ENCODE results near the gene NR1I2.

NR1I2 gene

GRCh38 chr3:119818937-119819336 is 37.0 kb downstream of the NR1I2 start:
- no peak overlapping the region for H3K4me3 Mint-ChIP-seq

GRCh38 chr3:119819806-119820205 is 37.9 kb downstream of the NR1I2 start:
- H3K9me3 Mint-ChIP-seq: no peaks in the 10 kb centered on the region
- no peak overlapping the region for H3K27ac Mint-ChIP-seq
- no peak overlapping the region for H3K4me3 Mint-ChIP-seq
- DNase-seq (ENCODE audit: low spot score): no peak
- peaks cover under 1% of the 10 kb centered on the region for H3K36me3 Mint-ChIP-seq (ENCODE audit: low read depth)
- no peaks in the 10 kb centered on the region for H3K27me3 Mint-ChIP-seq (ENCODE audit: low read depth)
- no peaks in the 10 kb centered on the region for H3K4me1 Mint-ChIP-seq (ENCODE audit: low read depth)

More at GRCh38 chr3:119818937-119819336, 37.0 kb downstream of the NR1I2 start:
- Mint-ChIP-seq H3K36me3 (ENCODE audit: low read depth) (no peaks in the 10 kb centered on the region), H3K27me3 (ENCODE audit: low read depth) (no peaks in the 10 kb centered on the region), H3K4me1 (ENCODE audit: low read depth) (no peaks in the 10 kb centered on the region), H3K27ac (no peak overlapping the region), H3K9me3 (no peaks in the 10 kb centered on the region)
- DNase-seq (ENCODE audit: low spot score): no peak

GRCh38 chr3:119825820-119826219 is 43.9 kb downstream of the NR1I2 start:
- H3K36me3 Mint-ChIP-seq (ENCODE audit: low read depth): peaks cover 6% of the 10 kb centered on the region

GRCh38 chr3:119826711-119827608 is 45.1 kb downstream of the NR1I2 start:
- DNase-seq (ENCODE audit: low spot score): no peak
- H3K9me3 Mint-ChIP-seq: no peaks in the 10 kb centered on the region
- peaks cover 6% of the 10 kb centered on the region for H3K36me3 Mint-ChIP-seq (ENCODE audit: low read depth)
- no peak overlapping the region for H3K27ac Mint-ChIP-seq
- no peak overlapping the region for H3K4me3 Mint-ChIP-seq
- H3K27me3 Mint-ChIP-seq (ENCODE audit: low read depth): no peaks in the 10 kb centered on the region
- H3K4me1 Mint-ChIP-seq (ENCODE audit: low read depth): no peaks in the 10 kb centered on the region

More at GRCh38 chr3:119825820-119826219, 43.9 kb downstream of the NR1I2 start:
- Mint-ChIP-seq H3K4me3 (no peak overlapping the region), H3K9me3 (no peaks in the 10 kb centered on the region), H3K27ac (no peak overlapping the region), H3K27me3 (ENCODE audit: low read depth) (no peaks in the 10 kb centered on the region), H3K4me1 (ENCODE audit: low read depth) (no peaks in the 10 kb centered on the region)
- no peak for DNase-seq (ENCODE audit: low spot score)

- DNase-seq (ENCODE audit: low spot score): no peak
- Mint-ChIP-seq H3K36me3 (ENCODE audit: low read depth) (peaks cover 8% of the 10 kb centered on the region), H3K4me1 (ENCODE audit: low read depth) (no peaks in the 10 kb centered on the region), H3K27ac (no peak overlapping the region), H3K27me3 (ENCODE audit: low read depth) (no peaks in the 10 kb centered on the region), H3K9me3 (no peaks in the 10 kb centered on the region), H3K4me3 (no peak overlapping the region)
These were observed 47.5 kb downstream of the NR1I2 start for GRCh38 chr3:119829420-119829819.

GRCh38 chr3:119831022-119831421 is 49.1 kb downstream of the NR1I2 start:
- H3K9me3 Mint-ChIP-seq: no peaks in the 10 kb centered on the region
- H3K27ac Mint-ChIP-seq: no peak overlapping the region
- H3K36me3 Mint-ChIP-seq (ENCODE audit: low read depth): peaks cover 3% of the 10 kb centered on the region
- peaks cover 8% of the 10 kb centered on the region for H3K4me1 Mint-ChIP-seq (ENCODE audit: low read depth)
- H3K27me3 Mint-ChIP-seq (ENCODE audit: low read depth): no peaks in the 10 kb centered on the region
- DNase-seq (ENCODE audit: low spot score): no peak
- no peak overlapping the region for H3K4me3 Mint-ChIP-seq

GRCh38 chr3:119831941-119832371 is 50.1 kb downstream of the NR1I2 start:
- Mint-ChIP-seq H3K4me1 (ENCODE audit: low read depth) (peaks cover 8% of the 10 kb centered on the region), H3K4me3 (no peak overlapping the region), H3K9me3 (no peaks in the 10 kb centered on the region), H3K27me3 (ENCODE audit: low read depth) (no peaks in the 10 kb centered on the region), H3K27ac (no peak overlapping the region), H3K36me3 (ENCODE audit: low read depth) (peaks cover 5% of the 10 kb centered on the region)
- DNase-seq (ENCODE audit: low spot score): no peak

- H3K9me3 Mint-ChIP-seq: no peaks in the 10 kb centered on the region
- no peak overlapping the region for H3K27ac Mint-ChIP-seq
- H3K27me3 Mint-ChIP-seq (ENCODE audit: low read depth): no peaks in the 10 kb centered on the region
- no peak for DNase-seq (ENCODE audit: low spot score)
- H3K4me1 Mint-ChIP-seq (ENCODE audit: low read depth): peaks cover 8% of the 10 kb centered on the region
- H3K4me3 Mint-ChIP-seq: no peak overlapping the region
- peaks cover 9% of the 10 kb centered on the region for H3K36me3 Mint-ChIP-seq (ENCODE audit: low read depth)
These were observed 53.0 kb downstream of the NR1I2 start for GRCh38 chr3:119834754-119835370.

- no peaks in the 10 kb centered on the region for H3K9me3 Mint-ChIP-seq
- H3K27me3 Mint-ChIP-seq (ENCODE audit: low read depth): no peaks in the 10 kb centered on the region
- no peak for DNase-seq (ENCODE audit: low spot score)
- H3K4me1 Mint-ChIP-seq (ENCODE audit: low read depth): peaks cover 8% of the 10 kb centered on the region
- H3K4me3 Mint-ChIP-seq: no peak overlapping the region
- H3K27ac Mint-ChIP-seq: no peak overlapping the region
- H3K36me3 Mint-ChIP-seq (ENCODE audit: low read depth): peaks cover 11% of the 10 kb centered on the region
These were observed 53.7 kb downstream of the NR1I2 start for GRCh38 chr3:119835556-119835955.

- no peak overlapping the region for H3K27ac Mint-ChIP-seq
- H3K27me3 Mint-ChIP-seq (ENCODE audit: low read depth): no peaks in the 10 kb centered on the region
- H3K9me3 Mint-ChIP-seq: peaks cover 11% of the 10 kb centered on the region
- peaks cover 43% of the 10 kb centered on the region for H3K36me3 Mint-ChIP-seq (ENCODE audit: low read depth)
- no peak for DNase-seq (ENCODE audit: low spot score)
- H3K4me3 Mint-ChIP-seq: no peak overlapping the region
- no peaks in the 10 kb centered on the region for H3K4me1 Mint-ChIP-seq (ENCODE audit: low read depth)
These were observed 60.0 kb downstream of the NR1I2 start for GRCh38 chr3:119841808-119842471.

GRCh38 chr3:119849126-119849525 is 67.2 kb downstream of the NR1I2 start:
- peaks cover 42% of the 10 kb centered on the region for H3K36me3 Mint-ChIP-seq (ENCODE audit: low read depth)
- H3K27me3 Mint-ChIP-seq (ENCODE audit: low read depth): no peaks in the 10 kb centered on the region
- H3K4me3 Mint-ChIP-seq: no peak overlapping the region
- no peaks in the 10 kb centered on the region for H3K4me1 Mint-ChIP-seq (ENCODE audit: low read depth)
- DNase-seq (ENCODE audit: low spot score): no peak
- no peak overlapping the region for H3K27ac Mint-ChIP-seq
- H3K9me3 Mint-ChIP-seq: peaks cover 9% of the 10 kb centered on the region

GRCh38 chr3:119856695-119857094 is 74.8 kb downstream of the NR1I2 start:
- no peak overlapping the region for H3K27ac Mint-ChIP-seq
- H3K4me1 Mint-ChIP-seq (ENCODE audit: low read depth): peaks cover 1% of the 10 kb centered on the region
- DNase-seq (ENCODE audit: low spot score): no peak
- no peaks in the 10 kb centered on the region for H3K27me3 Mint-ChIP-seq (ENCODE audit: low read depth)
- H3K4me3 Mint-ChIP-seq: no peak overlapping the region
- peaks cover 57% of the 10 kb centered on the region for H3K36me3 Mint-ChIP-seq (ENCODE audit: low read depth)
- H3K9me3 Mint-ChIP-seq: peaks cover 27% of the 10 kb centered on the region

GRCh38 chr3:119858957-119859356 is 77.1 kb downstream of the NR1I2 start:
- no peak for DNase-seq (ENCODE audit: low spot score)
- Mint-ChIP-seq H3K27me3 (ENCODE audit: low read depth) (no peaks in the 10 kb centered on the region), H3K4me3 (no peak overlapping the region), H3K4me1 (ENCODE audit: low read depth) (peaks cover 1% of the 10 kb centered on the region), H3K27ac (no peak overlapping the region), H3K9me3 (peaks cover 25% of the 10 kb centered on the region), H3K36me3 (ENCODE audit: low read depth) (peaks cover 64% of the 10 kb centered on the region)

GRCh38 chr3:119859728-119860127 is 77.8 kb downstream of the NR1I2 start:
- H3K4me3 Mint-ChIP-seq: no peak overlapping the region
- no peak for DNase-seq (ENCODE audit: low spot score)
- no peaks in the 10 kb centered on the region for H3K27me3 Mint-ChIP-seq (ENCODE audit: low read depth)
- peaks cover 22% of the 10 kb centered on the region for H3K9me3 Mint-ChIP-seq
- H3K27ac Mint-ChIP-seq: no peak overlapping the region
- peaks cover 61% of the 10 kb centered on the region for H3K36me3 Mint-ChIP-seq (ENCODE audit: low read depth)
- peaks cover 1% of the 10 kb centered on the region for H3K4me1 Mint-ChIP-seq (ENCODE audit: low read depth)

All from T-helper 2 cell treated with Interferon-gamma antibody and Interleukin-4, amounts not matched to agents 5 μg/mL and 100 μg/mL, for 36 hours (primary cell).